ENCODE results near the gene EFCAB9.
A peak's percentile ranks its signal among the peaks of the same experiment; 100 is the strongest.

The EFCAB9 gene

DNA sequence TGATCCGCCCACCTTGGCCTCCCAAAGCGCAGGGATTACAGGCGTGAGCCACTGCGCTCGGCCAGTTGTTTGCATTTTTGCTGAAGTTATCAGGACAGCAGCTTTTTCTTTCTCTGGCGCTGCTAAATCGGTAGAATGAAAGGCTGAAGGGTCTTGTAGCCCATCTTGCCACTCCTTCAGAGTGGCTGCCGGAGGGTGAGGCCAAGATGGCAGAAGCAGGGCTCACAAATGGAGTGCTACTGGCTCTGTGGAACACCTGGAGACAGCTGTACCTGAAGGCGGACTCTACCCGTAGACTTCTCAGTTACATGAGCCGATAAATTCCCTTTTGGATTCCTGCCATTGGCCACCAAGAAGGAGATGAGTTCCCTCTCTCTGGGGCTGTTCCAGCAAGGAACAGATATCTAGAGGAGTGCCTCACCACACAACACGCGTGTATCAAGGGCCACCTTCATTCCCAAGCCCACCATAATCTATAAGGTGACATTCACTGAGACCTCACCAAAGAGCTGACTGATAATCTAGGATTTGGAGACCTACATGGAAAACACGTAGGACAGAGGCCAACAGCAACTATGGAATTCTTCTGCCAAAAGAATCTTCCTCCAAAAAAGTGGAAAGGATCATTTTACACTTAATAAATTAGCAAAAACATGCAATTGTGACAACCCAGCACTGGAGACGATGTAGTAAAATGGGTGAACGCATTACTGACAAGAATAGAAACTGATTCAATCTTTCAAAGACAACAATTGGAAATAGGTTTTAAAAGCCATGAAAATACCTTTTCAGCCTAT lies 27.7 kb upstream of the EFCAB9 start:
- DNase-seq: no peak

GRCh38 chr5:172167895-172168294 lies 26.1 kb upstream of the EFCAB9 start:
- no peak for DNase-seq

- no peak for DNase-seq
Observed at GRCh38 chr5:172168311-172168710, 25.7 kb upstream of the EFCAB9 start.

GRCh38 chr5:172169216-172169615 lies 24.8 kb upstream of the EFCAB9 start:
- DNase-seq: no peak

- DNase-seq: no peak
Observed at GRCh38 chr5:172170251-172170701, 23.7 kb upstream of the EFCAB9 start.

GRCh38 chr5:172171118-172171517 lies 22.9 kb upstream of the EFCAB9 start:
- no peak for DNase-seq

- DNase-seq: no peak
Observed at GRCh38 chr5:172172912-172173563, 20.9 kb upstream of the EFCAB9 start.

DNA sequence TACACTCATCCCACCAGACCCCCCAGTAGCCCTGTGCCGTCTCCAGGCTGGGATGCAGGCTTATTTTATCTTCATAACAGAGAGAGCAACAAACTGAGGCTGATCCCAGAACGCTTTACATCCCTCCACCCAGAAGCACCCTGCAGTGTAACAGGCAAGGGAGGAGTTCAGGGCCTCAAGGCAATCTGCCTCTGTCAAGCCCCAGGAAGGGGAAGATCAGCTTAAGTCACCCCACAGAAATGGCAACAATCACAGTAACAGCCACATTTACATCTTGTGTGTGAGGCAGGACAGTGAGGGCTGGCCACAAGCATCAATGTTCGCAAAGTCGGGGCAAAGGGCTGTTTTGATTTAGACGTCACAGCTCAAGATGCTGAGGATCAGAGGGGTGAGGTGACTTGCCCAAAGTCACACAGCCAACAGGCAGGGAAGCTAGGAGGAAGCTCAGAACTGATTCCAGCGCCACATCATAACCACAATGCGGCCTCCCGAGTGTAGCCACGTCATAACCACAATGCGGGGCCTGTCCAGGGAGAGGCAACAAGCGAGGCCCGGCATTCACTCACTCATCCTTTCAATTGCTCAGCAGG lies 20.3 kb upstream of the EFCAB9 start:
- peak; percentile 89 for DNase-seq

- peak; percentile 90 for DNase-seq
Observed at GRCh38 chr5:172175263-172175719, 18.7 kb upstream of the EFCAB9 start.

GRCh38 chr5:172177176-172177575 lies 16.8 kb upstream of the EFCAB9 start:
- DNase-seq: no peak

- no peak for DNase-seq
Observed at GRCh38 chr5:172178301-172178987, 15.5 kb upstream of the EFCAB9 start.

DNA sequence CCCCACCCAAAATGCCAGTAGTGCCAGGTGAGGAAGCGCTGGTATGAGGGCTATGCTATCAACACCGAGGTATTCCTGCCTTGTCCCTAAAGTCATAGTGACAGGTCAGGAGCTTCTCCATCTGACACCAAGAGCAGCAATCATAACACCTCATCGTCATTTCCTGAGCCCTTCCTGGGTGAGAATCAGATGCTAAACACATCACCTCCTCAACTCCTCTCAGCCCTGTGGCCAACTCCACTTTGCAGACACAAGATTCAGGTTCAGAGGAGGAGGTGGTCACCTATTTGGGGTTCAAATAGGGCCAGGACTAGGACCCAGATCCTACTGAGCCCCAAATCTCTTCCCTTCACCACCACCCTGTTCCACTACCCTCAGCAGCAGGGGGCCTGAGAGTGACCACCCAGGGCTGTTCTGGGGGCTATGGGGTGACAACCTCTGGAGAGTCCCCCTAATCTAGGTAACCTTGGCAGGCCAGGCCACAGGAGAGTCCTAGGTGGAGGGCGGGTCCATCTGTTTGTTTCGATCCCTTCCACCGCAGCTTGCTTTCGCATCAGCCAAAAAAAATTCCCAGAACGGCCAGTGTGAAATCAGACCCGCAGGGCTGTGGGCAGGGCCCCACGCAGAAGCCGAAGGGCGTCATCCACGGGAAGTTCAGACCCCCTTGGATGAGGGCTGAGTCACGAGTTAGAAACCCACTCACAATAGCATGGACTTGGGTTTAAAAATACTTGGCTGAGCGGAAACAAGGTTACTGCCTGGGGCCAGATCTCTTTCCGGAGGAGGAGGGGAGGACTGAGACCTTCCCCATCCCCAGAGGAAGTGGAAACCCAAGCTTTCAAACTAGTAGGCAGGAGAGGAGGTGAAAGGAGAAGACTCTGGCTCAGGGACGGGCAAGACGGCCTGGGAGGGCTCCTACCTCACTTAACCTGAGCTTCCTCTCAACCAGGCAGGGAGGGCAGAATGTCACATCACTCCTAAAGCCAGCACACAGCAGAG lies 14.7 kb upstream of the EFCAB9 start:
- peak; percentile 73 for DNase-seq

DNA sequence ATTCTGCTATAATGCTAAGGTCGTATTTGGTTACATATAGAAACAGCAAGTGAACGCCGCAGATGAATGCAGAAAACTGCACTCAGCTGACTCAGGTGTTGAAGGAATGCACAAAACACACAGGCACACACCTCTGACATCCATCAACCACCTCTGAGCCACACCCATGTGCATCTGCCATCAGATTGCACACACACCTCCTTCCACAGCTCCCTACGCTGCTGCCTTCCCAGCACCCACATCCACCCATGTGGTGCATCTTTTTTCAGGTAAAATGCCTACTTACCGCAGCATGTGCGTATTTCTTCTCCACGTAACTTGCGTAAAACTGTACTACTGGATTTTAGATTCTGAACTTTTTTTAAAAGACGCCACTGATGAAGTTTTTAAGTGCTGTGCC lies 13.0 kb upstream of the EFCAB9 start:
- no peak for DNase-seq

- no peak for DNase-seq
Observed at GRCh38 chr5:172182291-172182690, 11.7 kb upstream of the EFCAB9 start.

DNA sequence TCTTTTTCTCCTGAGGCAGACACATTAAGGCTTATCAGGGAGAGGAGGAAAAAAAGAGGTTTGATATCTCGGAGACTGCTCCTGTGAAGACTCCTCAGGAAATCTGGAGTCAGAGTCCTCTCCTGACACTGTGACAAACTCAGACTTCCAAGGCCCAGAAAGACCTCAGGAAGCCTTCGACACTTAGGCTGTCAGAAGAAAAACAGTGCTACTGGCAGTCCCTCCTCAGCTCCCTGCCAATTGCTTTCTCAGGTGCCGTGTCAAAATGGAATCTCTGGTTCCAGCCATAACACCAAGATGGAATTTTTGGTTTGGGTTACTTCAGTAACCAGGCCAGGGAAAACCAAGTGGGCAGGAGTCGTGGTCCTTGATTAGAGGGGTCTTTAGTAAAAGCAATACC lies 10.1 kb upstream of the EFCAB9 start:
- DNase-seq: no peak

DNA sequence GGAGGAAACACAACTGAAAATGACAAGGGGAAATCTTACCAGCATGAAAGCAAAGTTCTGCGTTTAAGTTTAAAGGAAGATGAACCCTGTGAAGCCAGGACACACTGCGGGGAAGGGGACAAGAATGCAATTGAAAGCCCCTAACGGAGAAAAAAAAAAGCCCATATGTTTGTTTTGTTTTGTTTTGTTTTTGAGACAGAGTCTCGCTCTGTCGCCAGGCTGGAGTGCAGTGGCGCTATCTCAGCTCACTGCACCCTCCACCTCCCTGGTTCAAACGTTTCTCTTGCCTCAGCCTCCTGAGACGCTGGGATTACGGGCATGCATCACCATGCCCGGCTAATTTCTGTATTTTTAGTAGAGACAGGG lies 8.9 kb upstream of the EFCAB9 start:
- peak; percentile 56 for DNase-seq

DNA sequence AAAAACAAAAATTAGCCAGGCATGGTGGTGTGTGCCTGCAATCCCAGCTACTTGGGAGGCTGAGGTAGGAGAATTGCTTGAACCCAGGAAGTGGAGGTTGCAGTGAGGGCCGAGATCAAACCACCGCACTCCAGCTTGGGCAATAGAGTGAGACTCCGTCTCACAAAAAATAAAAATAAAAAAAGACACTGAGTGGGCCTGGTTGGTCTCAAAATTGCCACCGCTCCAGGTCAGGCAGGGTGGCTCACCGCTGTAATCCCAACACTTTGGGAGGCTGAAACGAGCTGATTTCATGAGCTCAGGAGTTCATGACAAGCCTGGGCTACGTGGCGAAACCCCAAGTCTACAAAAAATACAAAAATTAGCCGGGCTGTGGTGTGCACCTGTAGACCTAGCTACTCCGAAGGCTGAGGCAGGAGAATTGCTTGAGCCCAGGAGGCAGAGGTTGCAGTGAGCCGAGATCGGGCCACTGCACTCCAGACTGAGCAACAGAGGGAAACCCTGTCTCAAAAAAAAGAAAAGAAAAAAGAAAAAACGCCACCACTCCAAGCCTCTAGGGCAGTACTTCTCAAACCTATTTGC lies 7.8 kb upstream of the EFCAB9 start:
- DNase-seq: no peak

DNA sequence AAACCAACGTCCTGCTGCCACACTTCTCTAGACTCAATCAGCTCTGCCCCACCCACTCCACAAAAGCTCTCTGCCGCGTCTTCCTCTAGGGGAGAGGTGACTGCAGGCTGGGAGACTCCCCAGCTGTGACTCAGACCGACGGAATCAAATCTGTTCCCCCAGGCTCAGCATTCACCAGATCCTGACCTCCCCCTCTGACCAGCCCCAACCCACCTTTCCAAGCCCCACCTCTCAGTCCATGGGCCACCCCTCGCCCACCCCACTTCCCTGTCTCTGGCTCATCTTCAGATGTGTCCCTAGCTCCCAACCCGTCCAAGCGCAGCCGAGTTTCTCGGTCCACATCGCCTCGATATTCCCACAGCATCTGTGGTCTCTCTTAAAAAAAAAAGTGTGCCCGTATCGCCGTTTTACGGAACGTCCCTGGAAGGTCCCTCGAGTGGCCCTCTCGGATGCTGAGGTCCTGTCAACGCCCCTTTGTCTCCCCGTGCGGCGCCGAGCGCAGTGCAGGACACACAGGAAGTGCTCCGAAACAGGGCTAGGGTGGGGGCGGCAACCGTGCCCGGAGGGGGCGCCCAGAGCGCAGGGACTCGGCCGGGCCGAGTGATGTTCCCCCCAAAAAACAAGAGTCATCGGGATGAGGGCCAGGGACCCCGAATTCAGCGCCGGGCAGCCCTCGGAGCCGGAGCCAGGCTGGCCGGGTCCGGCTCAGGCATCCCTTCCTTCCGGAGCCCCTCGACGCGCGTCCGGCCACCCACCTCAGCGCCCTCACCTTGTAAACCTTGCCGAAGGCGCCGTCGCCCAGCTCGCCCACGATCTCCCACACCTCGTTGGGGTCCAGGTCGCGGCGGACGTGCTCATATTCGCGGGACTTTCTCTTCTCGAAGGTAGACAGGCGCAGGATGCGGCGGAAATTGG lies 6.6 kb upstream of the EFCAB9 start:
- DNase-seq: peak; percentile 86

- DNase-seq: peak; percentile 94
Observed at GRCh38 chr5:172188033-172188892, 5.7 kb upstream of the EFCAB9 start, which contains the start of gene STK10. Gene STK10, minus strand, starts transcription at chr5:172188224. Its CDS starts 182 bp downstream, at chr5:172188042.

Data from activated CD8-positive, alpha-beta memory T cell treated with anti-CD3 and anti-CD28 coated beads, Interleukin-2, amount 50 U/mL, for 48 hours (primary cell).